ENCODE results near the gene INMT. TPM values are rescaled to one million over a fixed set of nuclear protein-coding genes. Genes with fewer than 3 reads are reported as not detected.

Gene INMT
- total RNA-seq, 1 donor from 2014 or later = 3.4 TPM

GRCh38 chr7:30795161-30795948 is 43.4 kb downstream of the INMT start:
- no peak for TF ChIP-seq CTCF (IDR thresholded peaks at IDR 0.05; ENCODE audit: unreplicated experiment)
- DNase-seq (ENCODE audit: low spot score in 2 of 2, unreplicated experiment in 2 of 2) = no peak
- H3K27me3 Mint-ChIP-seq (ENCODE audit: low read depth) = no peaks in the 10 kb centered on the region

GRCh38 chr7:30796105-30796869 is 44.4 kb downstream of the INMT start:
- Mint-ChIP-seq H3K27ac (peak overlapping the region; percentile 59), H3K4me3 (no peak overlapping the region), H3K9me3 (no peaks in the 10 kb centered on the region), H3K36me3 (no peaks in the 10 kb centered on the region), H3K4me1 (peaks cover 11% of the 10 kb centered on the region), H3K27me3 (ENCODE audit: low read depth) (no peaks in the 10 kb centered on the region)
- TF ChIP-seq CTCF (IDR thresholded peaks at IDR 0.05; ENCODE audit: unreplicated experiment) = no peak
- DNase-seq (ENCODE audit: low spot score in 2 of 2, unreplicated experiment in 2 of 2) = no peak

More at GRCh38 chr7:30795161-30795948, 43.4 kb downstream of the INMT start:
- no peaks in the 10 kb centered on the region for H3K36me3 Mint-ChIP-seq
- peaks cover 11% of the 10 kb centered on the region for H3K4me1 Mint-ChIP-seq
- H3K4me3 Mint-ChIP-seq = no peak overlapping the region
- no peak overlapping the region for H3K27ac Mint-ChIP-seq
- no peaks in the 10 kb centered on the region for H3K9me3 Mint-ChIP-seq

DNA sequence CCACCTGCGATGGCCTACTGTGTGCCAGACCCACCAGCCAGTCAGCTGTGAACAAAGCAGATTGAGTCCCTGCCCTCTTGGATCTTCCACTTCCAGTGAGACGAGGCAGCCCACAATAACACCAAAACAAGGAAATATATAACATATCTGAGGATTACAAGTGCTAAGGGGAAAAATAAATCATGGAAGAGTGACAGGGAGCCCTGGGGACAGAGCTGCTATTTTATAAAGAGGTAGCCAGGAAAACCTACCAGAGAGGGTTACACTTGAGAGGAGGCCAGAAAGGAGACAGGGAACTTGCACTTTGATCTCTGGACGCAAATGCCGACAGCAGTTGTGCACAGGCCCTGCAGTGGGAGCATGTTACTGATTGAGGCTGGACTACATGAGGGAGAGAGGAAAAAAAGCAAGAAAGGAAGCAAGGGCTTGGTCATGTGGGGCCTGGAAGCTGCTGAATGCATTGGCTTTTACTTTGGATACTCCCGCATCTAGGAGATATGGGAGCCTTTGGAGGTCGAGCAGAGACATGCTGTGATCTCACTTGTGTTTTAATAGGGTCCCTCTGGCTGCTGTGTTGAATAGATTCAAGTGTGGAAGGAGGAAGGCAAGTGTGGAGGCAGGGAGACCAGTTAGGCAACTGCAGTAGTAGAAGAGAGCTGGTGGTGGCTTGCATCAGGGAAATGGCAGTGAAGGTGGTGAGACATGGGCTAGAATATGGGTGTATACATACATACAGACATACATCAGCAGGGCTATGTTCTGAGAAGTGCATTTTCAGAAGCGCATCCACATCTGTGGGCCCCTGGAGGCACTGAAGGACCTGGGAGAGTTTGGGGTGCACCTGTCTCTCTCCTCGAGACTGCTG is 45.5 kb downstream of the INMT start:
- H3K4me3 Mint-ChIP-seq = no peak overlapping the region
- H3K27ac Mint-ChIP-seq = no peak overlapping the region
- peaks cover 11% of the 10 kb centered on the region for H3K4me1 Mint-ChIP-seq
- no peak for DNase-seq (ENCODE audit: low spot score in 2 of 2, unreplicated experiment in 2 of 2)
- peaks cover 1% of the 10 kb centered on the region for H3K36me3 Mint-ChIP-seq
- no peaks in the 10 kb centered on the region for H3K27me3 Mint-ChIP-seq (ENCODE audit: low read depth)
- no peak for TF ChIP-seq CTCF (IDR thresholded peaks at IDR 0.05; ENCODE audit: unreplicated experiment)
- H3K9me3 Mint-ChIP-seq = no peaks in the 10 kb centered on the region

DNA sequence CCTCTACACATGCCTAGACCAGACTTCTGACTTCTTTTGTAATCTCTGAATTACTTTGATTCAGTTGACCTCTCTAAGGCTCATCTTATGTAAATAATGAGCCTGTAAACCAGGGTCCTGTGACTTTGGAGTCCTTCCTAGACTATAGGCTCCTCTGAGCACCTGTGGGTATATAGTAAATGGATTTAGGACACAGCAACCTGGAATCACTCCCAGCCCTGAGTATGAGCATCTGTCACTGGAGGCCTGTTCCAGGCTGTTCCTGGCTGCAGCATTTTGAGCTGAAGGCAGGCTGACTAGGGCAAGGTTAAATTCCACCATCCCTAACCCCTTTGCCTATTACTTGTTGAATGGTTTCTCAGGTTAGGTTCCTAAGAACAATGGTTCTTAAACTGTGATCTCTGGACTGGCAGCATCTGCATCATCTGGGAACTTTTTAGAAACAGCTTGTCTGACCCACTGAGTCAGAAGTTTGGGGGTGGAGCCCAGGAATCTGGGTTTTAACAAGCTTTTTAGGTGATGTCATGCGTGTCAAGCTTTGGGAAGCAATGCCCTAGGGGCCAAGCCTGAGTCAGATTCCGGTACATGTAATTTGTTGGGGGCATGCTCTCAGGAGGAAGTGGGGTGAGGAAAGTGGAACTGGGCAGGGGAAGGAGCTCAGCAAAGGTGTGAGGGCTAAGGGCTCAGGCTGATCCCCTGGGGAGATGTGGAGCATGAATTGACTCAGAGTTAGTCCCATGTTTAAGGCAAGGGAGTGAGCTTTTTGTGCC is 47.5 kb downstream of the INMT start:
- H3K27me3 Mint-ChIP-seq (ENCODE audit: low read depth) = no peaks in the 10 kb centered on the region
- peaks cover 9% of the 10 kb centered on the region for H3K36me3 Mint-ChIP-seq
- no peaks in the 10 kb centered on the region for H3K9me3 Mint-ChIP-seq
- DNase-seq (ENCODE audit: low spot score in 2 of 2, unreplicated experiment in 2 of 2) = no peak
- H3K27ac Mint-ChIP-seq = no peak overlapping the region
- no peak overlapping the region for H3K4me3 Mint-ChIP-seq
- no peak for TF ChIP-seq CTCF (IDR thresholded peaks at IDR 0.05; ENCODE audit: unreplicated experiment)
- peaks cover 17% of the 10 kb centered on the region for H3K4me1 Mint-ChIP-seq
